GM12873 (cell line): Measurements from ENCODE around the gene PNPLA3.
A peak's percentile ranks its signal among the peaks of the same experiment; 100 is the strongest.

Source experiments
- TF ChIP-seq, protein P1 (sequence below): IDR thresholded peaks from 2 replicates; pipeline ENCODE4 v1.5.1; 2012; ENCODE audit warnings: low read depth, mild to moderate bottlenecking, moderate library complexity, low read length, control low read depth; ENCODE audit not compliant: insufficient read depth; ENCODE audit errors: missing control alignments

Gene PNPLA3

DNA sequence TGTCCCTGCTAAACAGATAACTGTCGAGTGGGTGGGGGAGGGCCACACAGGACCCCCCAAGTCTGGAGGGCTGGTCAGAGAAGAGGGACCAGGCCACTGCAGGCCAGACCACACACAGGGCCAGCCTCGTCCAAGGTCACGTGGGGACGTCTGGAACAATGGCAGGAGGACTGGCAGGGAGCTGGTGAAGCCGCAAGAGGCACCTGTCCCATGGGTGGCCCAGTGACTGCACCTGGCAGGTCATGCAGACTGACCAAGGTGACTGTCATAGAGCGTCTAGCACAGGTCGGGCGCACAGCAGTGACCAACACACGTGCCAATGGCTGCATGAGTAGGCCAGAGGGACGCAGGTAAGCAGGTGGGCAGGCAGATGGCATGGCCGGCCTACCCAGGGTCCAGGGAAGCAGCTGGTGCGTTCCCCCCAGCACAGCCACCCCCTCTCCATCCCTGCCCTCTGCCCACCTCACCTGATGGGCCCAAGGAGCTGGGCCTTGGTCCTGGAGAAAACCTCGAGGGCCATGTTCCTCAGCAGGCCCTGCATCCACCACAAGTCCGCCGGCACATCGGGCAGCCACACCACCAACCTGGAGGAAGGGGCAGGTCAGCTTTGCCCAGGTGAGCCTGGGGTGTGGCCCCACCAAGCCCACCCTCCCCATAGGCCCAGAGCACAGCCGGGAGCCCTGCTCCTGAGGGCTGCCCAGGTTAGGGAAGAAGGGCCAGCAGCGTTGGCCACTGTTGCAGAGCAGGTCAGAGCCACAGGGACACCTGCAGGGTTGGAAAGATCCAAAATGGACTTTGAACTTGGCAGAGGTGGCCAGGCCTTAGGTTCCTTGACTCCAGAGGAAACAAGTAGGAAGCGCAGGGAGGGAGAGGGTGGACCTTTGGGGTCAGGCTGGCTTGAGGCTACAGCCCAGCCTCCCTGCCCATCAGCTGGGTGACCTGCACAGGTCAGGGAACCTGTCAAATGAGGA lies 42.2 kb upstream of the PNPLA3 start:
- TF ChIP-seq, protein P1, sequence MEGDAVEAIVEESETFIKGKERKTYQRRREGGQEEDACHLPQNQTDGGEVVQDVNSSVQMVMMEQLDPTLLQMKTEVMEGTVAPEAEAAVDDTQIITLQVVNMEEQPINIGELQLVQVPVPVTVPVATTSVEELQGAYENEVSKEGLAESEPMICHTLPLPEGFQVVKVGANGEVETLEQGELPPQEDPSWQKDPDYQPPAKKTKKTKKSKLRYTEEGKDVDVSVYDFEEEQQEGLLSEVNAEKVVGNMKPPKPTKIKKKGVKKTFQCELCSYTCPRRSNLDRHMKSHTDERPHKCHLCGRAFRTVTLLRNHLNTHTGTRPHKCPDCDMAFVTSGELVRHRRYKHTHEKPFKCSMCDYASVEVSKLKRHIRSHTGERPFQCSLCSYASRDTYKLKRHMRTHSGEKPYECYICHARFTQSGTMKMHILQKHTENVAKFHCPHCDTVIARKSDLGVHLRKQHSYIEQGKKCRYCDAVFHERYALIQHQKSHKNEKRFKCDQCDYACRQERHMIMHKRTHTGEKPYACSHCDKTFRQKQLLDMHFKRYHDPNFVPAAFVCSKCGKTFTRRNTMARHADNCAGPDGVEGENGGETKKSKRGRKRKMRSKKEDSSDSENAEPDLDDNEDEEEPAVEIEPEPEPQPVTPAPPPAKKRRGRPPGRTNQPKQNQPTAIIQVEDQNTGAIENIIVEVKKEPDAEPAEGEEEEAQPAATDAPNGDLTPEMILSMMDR: no peak

DNA sequence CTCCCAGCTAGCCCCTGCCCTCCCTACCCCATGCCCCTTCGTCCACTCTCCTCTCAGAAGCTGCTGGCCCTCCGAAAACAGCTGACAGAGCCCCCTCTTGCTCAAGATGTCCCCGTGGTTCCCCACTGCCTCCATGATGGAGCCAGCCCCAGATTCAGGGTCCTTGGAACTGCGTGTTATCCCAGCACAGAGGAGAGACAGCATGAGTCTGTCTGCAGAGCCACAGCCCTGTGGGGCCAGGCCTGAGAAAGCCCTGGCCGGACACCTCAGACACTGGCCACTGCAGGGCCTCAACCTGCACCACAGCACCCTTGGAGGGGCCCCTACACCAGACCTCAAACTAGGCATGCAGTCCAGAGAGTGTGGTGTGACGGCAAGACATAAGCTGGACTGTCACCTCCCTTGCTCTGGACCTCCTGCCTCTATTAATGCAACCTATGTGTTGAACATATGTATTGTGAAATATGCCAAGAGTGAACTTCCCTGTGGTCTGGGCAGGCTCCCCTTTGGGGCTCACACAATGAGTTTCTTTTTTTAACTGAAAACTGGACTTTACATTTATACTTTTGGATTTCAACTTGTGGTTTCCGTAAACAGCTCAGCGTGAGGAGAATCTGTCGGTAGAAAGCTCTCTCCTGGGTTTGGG lies 41.4 kb upstream of the PNPLA3 start:
- TF ChIP-seq, protein P1: no peak

DNA sequence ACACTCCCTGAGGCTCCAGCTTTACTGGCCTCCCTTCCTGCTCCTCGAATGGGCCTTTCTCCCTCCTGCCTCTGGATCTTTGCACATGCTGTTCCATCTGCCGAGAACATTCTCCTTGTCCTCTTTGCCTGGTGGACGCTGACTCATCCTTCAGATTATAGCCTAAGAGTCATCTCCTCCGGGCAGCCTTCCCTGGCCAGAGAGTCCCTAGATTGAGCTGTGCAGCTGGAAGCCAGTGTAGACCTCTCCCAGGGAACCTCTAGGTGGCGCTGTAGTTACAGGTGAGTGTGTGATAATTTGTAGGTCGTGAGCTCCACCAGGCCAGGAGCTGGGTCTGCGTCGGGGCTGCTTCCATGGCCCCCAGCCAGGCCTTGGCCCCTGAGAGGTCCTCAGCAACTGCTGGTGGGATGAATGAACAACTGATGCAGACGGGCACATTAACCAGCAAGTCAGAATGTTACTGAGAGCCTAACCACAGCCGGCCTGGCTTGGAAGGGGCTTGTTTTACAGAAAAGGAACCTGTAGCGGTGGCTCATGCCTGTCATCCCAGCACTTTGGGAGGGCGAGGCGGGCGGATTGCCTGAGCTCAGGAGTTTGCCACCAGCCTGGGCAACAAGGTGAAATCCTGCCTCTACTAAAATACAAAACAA lies 40.5 kb upstream of the PNPLA3 start:
- TF ChIP-seq, protein P1: peak; percentile 87

DNA sequence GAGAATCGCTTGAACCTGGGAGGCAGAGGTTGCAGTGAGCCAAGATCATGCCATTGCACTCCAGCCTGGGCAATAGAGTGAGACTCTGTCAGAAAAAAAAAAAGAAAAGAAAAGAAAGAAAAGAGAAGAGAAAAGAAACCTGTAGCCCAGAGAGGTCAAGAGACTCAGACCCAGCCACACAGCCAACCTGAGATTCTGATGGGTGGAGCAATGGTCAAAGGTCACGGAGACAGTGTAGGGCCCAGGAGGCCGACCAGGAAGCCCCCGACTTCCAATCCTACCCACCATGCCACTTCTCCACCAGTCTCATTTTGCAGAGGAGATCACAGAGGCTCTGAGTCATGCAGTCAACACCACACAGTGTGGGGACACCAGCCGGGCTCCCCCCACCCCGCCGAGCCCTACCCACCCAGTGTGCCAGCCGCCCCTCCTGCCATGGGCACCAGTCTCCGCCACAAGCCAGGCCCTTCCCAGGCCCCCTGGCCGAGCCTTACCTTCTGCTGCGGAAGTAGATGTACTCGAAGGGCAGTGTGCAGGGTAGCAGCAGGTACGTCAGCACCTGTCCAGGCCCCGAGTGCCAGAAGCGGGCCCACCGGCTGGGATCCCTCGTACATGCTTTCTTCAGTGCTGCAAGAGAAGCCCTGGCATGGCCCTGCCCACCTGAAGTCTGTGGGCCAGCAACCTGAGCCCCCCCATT lies 39.7 kb upstream of the PNPLA3 start:
- TF ChIP-seq, protein P1: no peak

DNA sequence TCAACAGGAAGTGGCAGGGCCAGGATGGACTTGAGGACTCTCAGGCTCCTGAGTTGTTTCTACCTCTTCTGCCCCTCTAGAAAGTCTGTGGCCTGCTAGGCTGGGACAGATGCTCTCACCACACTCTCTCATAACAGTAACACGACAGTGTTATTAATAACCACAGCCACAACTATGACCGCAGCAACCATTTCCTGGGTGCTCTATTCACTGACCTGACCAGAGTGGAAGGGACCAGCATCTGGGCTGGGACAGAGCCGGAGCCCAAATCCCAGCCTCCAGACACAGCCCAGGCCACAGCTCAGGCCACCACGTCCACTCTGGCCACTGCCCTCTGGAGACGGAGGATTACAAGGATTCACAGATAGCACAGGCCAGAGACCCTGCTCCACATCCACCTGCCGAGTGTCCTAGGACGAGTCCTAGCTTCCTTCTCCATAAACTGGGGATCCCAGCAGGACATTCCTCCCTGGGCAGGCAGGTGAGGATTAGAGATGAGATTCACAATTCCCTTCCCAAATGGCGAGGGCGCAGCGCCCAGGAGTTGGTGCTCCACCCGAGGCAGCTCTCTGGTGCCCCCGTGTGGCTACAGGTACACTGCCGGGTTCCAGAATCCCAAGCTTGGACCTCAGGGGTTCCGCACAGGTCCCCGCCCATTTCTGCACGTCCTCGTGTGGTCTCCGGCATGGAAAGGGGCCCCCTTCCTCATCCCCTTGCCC lies 38.8 kb upstream of the PNPLA3 start:
- TF ChIP-seq, protein P1: peak; percentile 91

DNA sequence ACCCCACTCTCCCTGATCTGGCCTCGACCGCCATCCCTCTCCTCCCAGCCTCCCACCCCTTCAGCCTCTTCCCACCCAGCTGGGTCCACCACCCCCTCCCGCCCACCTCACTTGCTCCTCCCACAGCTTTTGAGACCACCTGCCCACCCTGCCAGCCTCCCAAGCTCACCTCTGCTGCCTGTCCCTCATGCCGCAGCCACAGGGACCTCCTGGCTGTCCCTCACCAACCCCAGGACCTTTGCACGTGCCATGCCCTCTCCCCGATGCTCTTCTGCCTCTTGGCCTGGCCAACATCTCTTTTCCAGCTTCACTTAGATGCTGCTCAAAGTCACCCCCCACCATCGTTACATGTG lies 38.3 kb upstream of the PNPLA3 start:
- TF ChIP-seq, protein P1: no peak
